Measurements from ENCODE around the gene KLK7.
"Not testable (repeated sequence)": the region's sequence is repeated elsewhere in the genome, so short reads cannot be mapped to it uniquely, and the experiment has no call there.

- TF ChIP-seq, protein P1, sequence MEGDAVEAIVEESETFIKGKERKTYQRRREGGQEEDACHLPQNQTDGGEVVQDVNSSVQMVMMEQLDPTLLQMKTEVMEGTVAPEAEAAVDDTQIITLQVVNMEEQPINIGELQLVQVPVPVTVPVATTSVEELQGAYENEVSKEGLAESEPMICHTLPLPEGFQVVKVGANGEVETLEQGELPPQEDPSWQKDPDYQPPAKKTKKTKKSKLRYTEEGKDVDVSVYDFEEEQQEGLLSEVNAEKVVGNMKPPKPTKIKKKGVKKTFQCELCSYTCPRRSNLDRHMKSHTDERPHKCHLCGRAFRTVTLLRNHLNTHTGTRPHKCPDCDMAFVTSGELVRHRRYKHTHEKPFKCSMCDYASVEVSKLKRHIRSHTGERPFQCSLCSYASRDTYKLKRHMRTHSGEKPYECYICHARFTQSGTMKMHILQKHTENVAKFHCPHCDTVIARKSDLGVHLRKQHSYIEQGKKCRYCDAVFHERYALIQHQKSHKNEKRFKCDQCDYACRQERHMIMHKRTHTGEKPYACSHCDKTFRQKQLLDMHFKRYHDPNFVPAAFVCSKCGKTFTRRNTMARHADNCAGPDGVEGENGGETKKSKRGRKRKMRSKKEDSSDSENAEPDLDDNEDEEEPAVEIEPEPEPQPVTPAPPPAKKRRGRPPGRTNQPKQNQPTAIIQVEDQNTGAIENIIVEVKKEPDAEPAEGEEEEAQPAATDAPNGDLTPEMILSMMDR (IDR thresholded peaks at IDR 0.05; ENCODE audit: poor library complexity), result not testable (repeated sequence)
- not testable (repeated sequence) for TF ChIP-seq EZH2 (IDR thresholded peaks at IDR 0.05; ENCODE audit: borderline replicate concordance)
Measured at GRCh38 chr19:50984416-50984815, 699 bp upstream of the KLK7 start.

Data from hepatocyte (in vitro differentiated cells).